Muscle layer of duodenum (tissue), 2 donors: ENCODE results near the gene MEGF8.

Source experiments
- H3K27ac ChIP-seq: one replicate; pipeline ENCODE4 v1.7.0; 2013; ENCODE audit warnings: mild to moderate bottlenecking, low read length
- H3K27me3 ChIP-seq: one replicate; pipeline ENCODE4 v1.7.0; 2013; ENCODE audit warnings: low read depth, mild to moderate bottlenecking, control low read depth, low read length
- H3K36me3 ChIP-seq, 2 donors: one replicate each; pipeline ENCODE4 v1.7.0; 2013; ENCODE audit warnings: low read length in 2 of 2, control low read depth in 1 of 2, mild to moderate bottlenecking in 1 of 2; ENCODE audit not compliant: insufficient read depth in 2 of 2, control insufficient read depth in 1 of 2
- H3K4me1 ChIP-seq, 2 donors: one replicate each; pipeline ENCODE4 v1.7.0; 2013; ENCODE audit warnings: low read length in 2 of 2, mild to moderate bottlenecking in 2 of 2, control low read depth in 1 of 2, moderate library complexity in 1 of 2; ENCODE audit not compliant: insufficient read depth in 2 of 2, control insufficient read depth in 1 of 2
- H3K4me3 ChIP-seq, 2 donors: one replicate each; pipeline ENCODE4 v1.7.0; 2013; ENCODE audit warnings: low read length in 2 of 2, low read depth in 1 of 2, mild to moderate bottlenecking in 1 of 2
- H3K9me3 ChIP-seq, 2 donors: one replicate each; pipeline ENCODE4 v1.7.0; 2013; ENCODE audit warnings: low read length in 2 of 2, control low read depth in 1 of 2, mild to moderate bottlenecking in 1 of 2; ENCODE audit not compliant: control insufficient read depth in 1 of 2
- donor health status: healthy.

The MEGF8 gene

DNA sequence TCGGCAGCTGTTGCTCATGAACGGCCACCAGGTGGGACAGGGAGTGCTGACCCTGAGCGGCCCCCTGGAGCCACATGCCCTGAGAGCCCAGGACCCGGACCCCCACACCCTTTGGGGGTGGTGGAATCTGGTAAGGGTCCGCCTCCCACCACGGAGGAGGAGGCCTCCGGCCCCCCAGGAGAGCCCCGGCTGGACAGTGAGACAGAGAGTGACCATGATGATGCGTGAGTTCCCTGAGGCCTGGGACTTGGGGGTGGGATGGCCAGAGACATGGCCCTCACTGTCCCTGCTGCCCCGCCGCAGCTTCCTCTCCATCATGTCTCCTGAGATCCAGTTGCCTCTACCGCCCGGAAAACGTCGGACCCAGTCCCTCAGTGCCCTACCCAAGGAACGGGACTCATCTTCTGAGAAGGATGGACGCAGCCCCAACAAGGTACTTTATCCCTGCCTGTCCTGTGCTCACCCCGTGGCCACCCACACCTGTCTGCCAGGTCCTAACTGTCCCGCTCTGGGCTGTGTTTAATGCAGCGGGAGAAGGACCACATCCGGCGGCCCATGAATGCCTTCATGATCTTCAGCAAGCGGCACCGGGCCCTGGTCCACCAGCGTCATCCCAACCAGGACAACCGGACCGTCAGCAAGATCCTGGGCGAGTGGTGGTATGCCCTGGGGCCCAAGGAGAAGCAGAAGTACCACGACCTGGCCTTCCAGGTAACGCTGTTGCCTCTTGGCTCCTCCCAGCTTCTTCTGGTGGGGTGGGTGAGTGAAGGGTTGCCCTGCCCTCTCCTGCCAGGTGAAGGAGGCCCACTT lies 38.2 kb upstream of the MEGF8 start:
- Histone ChIP-seq H3K27ac (no peak overlapping the region), H3K4me3 (no peak overlapping the region), H3K36me3 (peaks cover 36 to 56% of the 10 kb centered on the region in 2 donors), H3K4me1 (peaks cover 21 to 40% of the 10 kb centered on the region in 2 donors), H3K27me3 (no peaks in the 10 kb centered on the region), H3K9me3 (no peaks in the 10 kb centered on the region)

DNA sequence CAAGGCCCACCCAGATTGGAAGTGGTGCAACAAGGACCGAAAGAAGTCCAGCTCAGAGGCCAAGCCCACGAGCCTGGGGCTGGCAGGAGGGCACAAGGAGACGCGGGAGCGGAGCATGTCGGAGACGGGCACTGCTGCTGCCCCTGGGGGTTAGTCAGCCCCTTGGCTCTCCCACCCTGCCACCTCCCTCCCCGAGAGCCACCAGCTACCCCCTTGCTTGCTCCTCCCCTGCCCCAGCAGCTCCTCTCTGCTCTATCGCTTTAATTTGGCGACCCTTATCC lies 37.7 kb upstream of the MEGF8 start:
- Histone ChIP-seq H3K27me3 (no peaks in the 10 kb centered on the region), H3K4me3 (no peak overlapping the region), H3K36me3 (peaks cover 36 to 60% of the 10 kb centered on the region in 2 donors), H3K27ac (no peak overlapping the region), H3K4me1 (peaks cover 21 to 35% of the 10 kb centered on the region in 2 donors), H3K9me3 (no peaks in the 10 kb centered on the region)

DNA sequence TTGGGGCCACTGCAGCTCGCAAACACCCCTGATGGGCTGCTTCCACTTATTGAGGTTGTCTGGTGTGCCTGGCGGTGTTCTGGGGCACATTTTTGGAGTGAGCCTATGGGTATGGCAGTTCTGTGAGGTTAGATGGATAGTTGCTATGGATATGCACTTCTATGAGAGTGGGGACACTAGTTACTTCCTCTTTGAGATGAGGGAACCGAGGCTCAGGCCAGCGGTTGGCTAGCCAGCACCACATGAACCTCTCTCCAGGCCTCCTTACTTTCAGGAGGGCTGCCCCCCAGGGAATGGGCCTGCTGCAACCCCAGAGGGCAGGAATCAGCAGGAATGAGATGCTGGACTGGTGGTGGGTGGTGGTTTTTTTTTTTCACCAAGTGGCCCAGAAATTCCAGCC lies 37.0 kb upstream of the MEGF8 start:
- H3K9me3 ChIP-seq = no peaks in the 10 kb centered on the region
- no peak overlapping the region for H3K4me3 ChIP-seq
- H3K27ac ChIP-seq = no peak overlapping the region
- H3K27me3 ChIP-seq = no peaks in the 10 kb centered on the region
- peaks cover 39 to 66% of the 10 kb centered on the region in 2 donors for H3K36me3 ChIP-seq
- H3K4me1 ChIP-seq = peaks cover 15 to 28% of the 10 kb centered on the region in 2 donors

DNA sequence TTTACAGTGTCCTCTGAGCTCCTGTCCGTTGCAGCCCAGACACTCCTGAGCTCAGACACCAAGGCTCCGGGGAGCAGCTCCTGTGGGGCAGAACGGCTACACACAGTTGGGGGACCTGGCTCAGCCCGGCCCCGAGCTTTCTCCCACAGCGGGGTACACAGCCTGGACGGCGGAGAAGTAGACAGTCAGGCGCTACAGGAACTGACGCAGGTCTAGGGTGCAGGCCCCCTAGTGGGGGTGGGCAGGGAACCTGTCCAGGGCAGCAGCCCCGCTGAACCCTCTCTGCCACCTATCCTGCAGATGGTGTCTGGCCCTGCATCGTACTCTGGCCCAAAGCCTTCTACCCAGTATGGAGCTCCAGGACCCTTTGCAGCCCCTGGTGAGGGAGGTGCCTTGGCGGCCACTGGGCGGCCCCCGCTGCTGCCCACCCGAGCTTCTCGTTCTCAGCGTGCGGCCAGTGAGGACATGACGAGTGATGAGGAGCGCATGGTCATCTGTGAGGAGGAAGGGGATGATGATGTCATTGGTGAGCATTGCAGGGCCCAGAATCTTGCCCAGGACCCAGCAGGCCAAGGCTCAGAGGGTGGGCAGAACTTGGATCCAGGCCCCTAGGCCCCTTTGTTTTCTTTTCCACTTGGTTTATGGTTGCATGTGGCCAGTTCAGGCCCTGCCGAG lies 36.4 kb upstream of the MEGF8 start:
- no peak overlapping the region for H3K27ac ChIP-seq
- H3K9me3 ChIP-seq = no peaks in the 10 kb centered on the region
- H3K4me3 ChIP-seq = no peak overlapping the region
- H3K36me3 ChIP-seq = peaks cover 39 to 72% of the 10 kb centered on the region in 2 donors
- H3K27me3 ChIP-seq = no peaks in the 10 kb centered on the region
- peaks cover 15 to 26% of the 10 kb centered on the region in 2 donors for H3K4me1 ChIP-seq

DNA sequence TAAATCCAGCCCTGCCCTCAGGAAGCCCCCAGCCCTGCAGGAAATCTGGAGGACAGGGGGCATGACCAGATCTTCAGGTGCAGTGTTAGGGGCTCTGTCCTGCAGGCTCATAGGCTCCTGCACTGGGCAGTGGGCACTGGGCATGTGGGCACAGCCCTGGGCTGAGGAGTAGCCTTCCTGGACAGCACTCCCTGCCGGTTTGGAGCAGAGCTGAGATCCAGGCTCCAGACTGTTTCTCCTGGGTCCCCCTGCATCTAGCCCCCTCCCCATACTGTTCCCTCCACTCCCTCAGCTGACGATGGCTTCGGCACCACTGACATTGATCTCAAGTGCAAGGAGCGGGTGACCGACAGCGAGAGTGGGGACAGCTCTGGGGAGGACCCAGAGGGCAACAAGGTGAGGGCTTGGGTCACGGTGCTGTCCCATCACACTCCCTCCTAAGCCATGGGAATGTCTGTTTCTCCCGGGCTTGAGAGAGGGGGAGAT lies 35.8 kb upstream of the MEGF8 start:
- peaks cover 39 to 78% of the 10 kb centered on the region in 2 donors for H3K36me3 ChIP-seq
- no peaks in the 10 kb centered on the region for H3K27me3 ChIP-seq

DNA sequence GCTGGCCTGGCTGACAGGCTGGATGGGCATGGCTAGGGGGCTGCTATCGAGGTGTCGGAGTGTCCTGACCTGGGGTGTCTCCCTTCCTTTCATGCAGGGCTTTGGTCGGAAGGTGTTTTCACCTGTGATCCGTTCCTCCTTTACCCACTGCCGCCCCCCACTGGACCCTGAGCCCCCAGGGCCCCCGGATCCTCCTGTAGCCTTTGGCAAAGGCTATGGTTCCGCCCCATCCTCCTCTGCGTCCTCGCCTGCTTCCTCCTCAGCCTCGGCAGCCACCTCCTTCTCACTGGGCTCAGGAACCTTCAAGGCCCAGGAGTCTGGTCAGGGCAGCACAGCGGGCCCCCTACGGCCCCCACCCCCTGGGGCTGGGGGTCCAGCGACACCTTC lies 35.3 kb upstream of the MEGF8 start:
- H3K36me3 ChIP-seq = peaks cover 39 to 81% of the 10 kb centered on the region in 2 donors

More for the DNA sequence above, 35.8 kb upstream of the MEGF8 start:
- no peak overlapping the region for H3K27ac ChIP-seq
- no peaks in the 10 kb centered on the region for H3K9me3 ChIP-seq
- peaks cover 15 to 26% of the 10 kb centered on the region in 2 donors for H3K4me1 ChIP-seq
- H3K4me3 ChIP-seq = no peak overlapping the region

DNA sequence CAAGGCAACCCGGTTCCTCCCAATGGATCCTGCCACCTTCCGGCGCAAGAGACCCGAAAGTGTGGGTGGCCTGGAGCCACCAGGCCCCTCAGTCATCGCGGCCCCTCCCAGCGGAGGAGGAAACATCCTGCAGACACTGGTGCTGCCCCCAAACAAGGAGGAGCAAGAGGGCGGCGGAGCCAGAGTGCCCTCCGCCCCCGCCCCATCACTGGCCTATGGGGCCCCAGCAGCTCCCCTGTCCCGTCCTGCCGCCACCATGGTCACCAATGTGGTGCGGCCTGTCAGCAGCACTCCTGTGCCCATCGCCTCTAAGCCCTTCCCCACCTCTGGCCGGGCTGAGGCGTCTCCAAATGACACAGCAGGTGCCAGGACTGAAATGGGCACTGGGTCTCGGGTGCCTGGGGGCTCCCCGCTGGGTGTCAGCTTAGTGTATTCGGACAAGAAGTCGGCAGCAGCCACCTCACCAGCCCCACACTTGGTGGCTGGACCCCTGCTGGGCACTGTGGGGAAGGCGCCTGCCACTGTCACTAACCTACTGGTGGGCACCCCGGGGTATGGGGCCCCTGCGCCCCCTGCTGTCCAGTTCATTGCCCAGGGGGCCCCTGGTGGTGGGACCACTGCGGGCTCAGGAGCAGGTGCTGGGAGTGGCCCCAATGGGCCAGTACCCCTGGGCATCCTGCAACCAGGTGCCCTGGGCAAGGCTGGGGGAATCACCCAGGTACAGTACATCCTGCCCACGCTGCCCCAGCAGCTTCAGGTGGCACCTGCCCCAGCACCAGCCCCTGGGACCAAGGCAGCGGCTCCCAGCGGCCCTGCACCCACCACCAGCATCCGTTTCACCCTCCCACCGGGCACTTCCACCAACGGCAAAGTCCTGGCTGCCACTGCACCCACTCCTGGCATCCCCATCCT lies 34.7 kb upstream of the MEGF8 start:
- H3K4me3 ChIP-seq = no peak overlapping the region
- H3K27ac ChIP-seq = no peak overlapping the region
- peaks cover 5 to 14% of the 10 kb centered on the region in 2 donors for H3K4me1 ChIP-seq
- no peaks in the 10 kb centered on the region for H3K9me3 ChIP-seq
- peaks cover 39 to 81% of the 10 kb centered on the region in 2 donors for H3K36me3 ChIP-seq
- no peaks in the 10 kb centered on the region for H3K27me3 ChIP-seq

More for the DNA sequence above, 35.3 kb upstream of the MEGF8 start:
- Histone ChIP-seq H3K9me3 (no peaks in the 10 kb centered on the region), H3K4me3 (no peak overlapping the region), H3K27ac (no peak overlapping the region), H3K27me3 (no peaks in the 10 kb centered on the region), H3K4me1 (peaks cover 11 to 21% of the 10 kb centered on the region in 2 donors)

DNA sequence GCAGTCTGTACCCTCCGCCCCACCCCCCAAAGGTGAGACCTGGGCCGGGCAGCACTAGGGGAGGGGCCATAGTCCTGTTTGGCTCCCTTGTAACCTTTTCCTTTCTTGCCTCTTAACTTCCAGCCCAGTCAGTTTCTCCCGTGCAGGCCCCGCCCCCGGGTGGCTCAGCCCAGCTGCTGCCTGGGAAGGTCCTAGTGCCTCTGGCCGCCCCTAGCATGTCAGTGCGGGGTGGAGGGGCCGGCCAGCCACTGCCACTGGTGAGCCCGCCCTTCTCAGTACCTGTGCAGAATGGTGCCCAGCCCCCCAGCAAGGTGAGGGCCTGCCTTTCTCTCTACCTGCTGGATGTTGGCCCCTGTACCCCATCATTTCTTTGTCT lies 34.0 kb upstream of the MEGF8 start:
- no peak overlapping the region for H3K27ac ChIP-seq
- no peaks in the 10 kb centered on the region for H3K9me3 ChIP-seq
- H3K4me3 ChIP-seq = no peak overlapping the region
- H3K4me1 ChIP-seq = peaks cover 0 to 8% of the 10 kb centered on the region in 2 donors
- H3K36me3 ChIP-seq = peaks cover 39 to 81% of the 10 kb centered on the region in 2 donors
- H3K27me3 ChIP-seq = no peaks in the 10 kb centered on the region

DNA sequence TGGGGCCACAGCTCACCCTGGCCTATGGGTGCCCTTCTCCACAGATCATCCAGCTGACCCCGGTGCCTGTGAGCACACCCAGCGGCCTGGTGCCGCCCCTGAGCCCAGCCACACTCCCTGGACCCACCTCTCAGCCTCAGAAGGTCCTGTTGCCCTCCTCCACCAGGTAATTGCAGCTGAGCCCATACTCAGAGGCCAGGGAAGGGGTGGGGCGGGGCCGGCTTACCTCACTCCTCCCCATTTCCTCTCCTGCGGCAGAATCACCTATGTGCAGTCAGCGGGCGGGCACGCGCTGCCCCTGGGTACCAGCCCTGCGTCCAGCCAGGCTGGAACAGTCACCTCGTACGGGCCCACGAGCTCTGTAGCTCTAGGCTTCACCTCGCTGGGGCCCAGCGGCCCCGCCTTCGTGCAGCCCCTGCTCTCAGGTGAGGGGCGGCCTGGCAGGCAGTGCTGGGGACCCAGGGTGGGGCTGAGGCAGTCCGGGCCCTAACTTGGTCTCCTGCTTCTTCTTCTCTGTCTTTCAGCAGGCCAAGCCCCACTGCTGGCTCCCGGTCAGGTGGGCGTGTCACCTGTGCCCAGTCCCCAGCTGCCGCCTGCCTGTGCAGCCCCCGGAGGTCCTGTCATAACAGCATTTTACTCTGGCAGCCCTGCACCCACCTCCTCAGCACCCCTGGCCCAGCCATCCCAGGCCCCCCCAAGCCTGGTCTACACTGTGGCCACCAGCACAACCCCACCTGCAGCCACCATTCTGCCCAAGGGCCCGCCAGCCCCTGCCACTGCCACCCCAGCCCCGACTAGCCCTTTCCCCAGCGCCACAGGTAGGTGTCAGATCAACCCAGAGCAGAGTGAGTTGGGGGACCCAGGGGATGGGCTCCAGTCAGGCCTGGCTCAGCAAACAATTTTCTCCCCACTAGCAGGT lies 33.1 kb upstream of the MEGF8 start:
- Histone ChIP-seq H3K27ac (no peak overlapping the region), H3K4me1 (no peaks in the 10 kb centered on the region), H3K4me3 (no peak overlapping the region), H3K36me3 (peaks cover 37 to 80% of the 10 kb centered on the region in 2 donors), H3K9me3 (no peaks in the 10 kb centered on the region), H3K27me3 (no peaks in the 10 kb centered on the region)

DNA sequence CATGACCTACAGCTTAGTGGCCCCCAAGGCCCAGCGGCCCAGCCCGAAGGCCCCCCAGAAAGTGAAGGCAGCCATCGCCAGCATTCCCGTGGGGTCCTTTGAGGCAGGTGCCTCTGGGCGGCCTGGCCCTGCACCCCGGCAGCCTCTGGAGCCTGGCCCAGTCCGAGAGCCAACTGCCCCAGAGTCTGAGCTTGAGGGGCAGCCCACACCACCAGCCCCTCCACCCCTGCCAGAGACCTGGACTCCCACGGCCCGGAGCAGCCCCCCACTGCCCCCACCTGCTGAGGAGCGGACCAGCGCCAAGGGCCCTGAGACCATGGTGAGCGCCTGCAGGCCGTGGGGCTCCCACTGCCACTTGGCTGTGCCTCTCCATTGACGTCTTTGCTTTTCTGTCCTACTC lies 32.5 kb upstream of the MEGF8 start:
- no peak overlapping the region for H3K27ac ChIP-seq
- no peaks in the 10 kb centered on the region for H3K4me1 ChIP-seq
- H3K4me3 ChIP-seq = no peak overlapping the region
- H3K36me3 ChIP-seq = peaks cover 30 to 73% of the 10 kb centered on the region in 2 donors
- H3K27me3 ChIP-seq = no peaks in the 10 kb centered on the region
- no peaks in the 10 kb centered on the region for H3K9me3 ChIP-seq
